Stimulated activated CD8-positive, alpha-beta memory T cell treated with anti-CD3 and anti-CD28 coated beads, Interleukin-15, amount 100 ng/mL, for 1 hour (primary cell): ENCODE measurements around the gene ARHGAP15.

ENCODE experiments used
- DNase-seq: peaks from one replicate; pipeline ENCODE4 v3.0.0-alpha.2; 2020; ENCODE audit warnings: low read depth

The ARHGAP15 gene

GRCh38 chr2:143452817-143453451 lies 323.7 kb downstream of the ARHGAP15 start:
- DNase-seq: peak; percentile 5

- no peak for DNase-seq
These were observed 324.8 kb downstream of the ARHGAP15 start for GRCh38 chr2:143453981-143454511.

GRCh38 chr2:143455317-143455716 lies 326.1 kb downstream of the ARHGAP15 start:
- DNase-seq: no peak

- DNase-seq: no peak
These were observed 329.3 kb downstream of the ARHGAP15 start for GRCh38 chr2:143458258-143459190.

GRCh38 chr2:143460382-143460781 lies 331.2 kb downstream of the ARHGAP15 start:
- no peak for DNase-seq

GRCh38 chr2:143463719-143464118 lies 334.5 kb downstream of the ARHGAP15 start:
- no peak for DNase-seq

GRCh38 chr2:143466391-143466790 lies 337.2 kb downstream of the ARHGAP15 start:
- no peak for DNase-seq

GRCh38 chr2:143467011-143467410 lies 337.8 kb downstream of the ARHGAP15 start:
- no peak for DNase-seq

- DNase-seq: no peak
These were observed 339.2 kb downstream of the ARHGAP15 start for GRCh38 chr2:143468341-143468888.

- DNase-seq: no peak
These were observed 340.1 kb downstream of the ARHGAP15 start for GRCh38 chr2:143469323-143469722.

- DNase-seq: no peak
These were observed 342.3 kb downstream of the ARHGAP15 start for GRCh38 chr2:143471550-143471949.

GRCh38 chr2:143473216-143473615 lies 344.0 kb downstream of the ARHGAP15 start:
- DNase-seq: no peak

GRCh38 chr2:143473820-143474219 lies 344.6 kb downstream of the ARHGAP15 start:
- no peak for DNase-seq

- DNase-seq: no peak
These were observed 345.4 kb downstream of the ARHGAP15 start for GRCh38 chr2:143474586-143474985.

- no peak for DNase-seq
These were observed 346.0 kb downstream of the ARHGAP15 start for GRCh38 chr2:143475041-143475776.

- DNase-seq: no peak
These were observed 347.3 kb downstream of the ARHGAP15 start for GRCh38 chr2:143476336-143477087.

GRCh38 chr2:143477714-143478443 lies 348.7 kb downstream of the ARHGAP15 start:
- DNase-seq: no peak

GRCh38 chr2:143480086-143480485 lies 350.9 kb downstream of the ARHGAP15 start:
- no peak for DNase-seq

- no peak for DNase-seq
These were observed 351.5 kb downstream of the ARHGAP15 start for GRCh38 chr2:143480601-143481236.

- no peak for DNase-seq
These were observed 352.0 kb downstream of the ARHGAP15 start for GRCh38 chr2:143481237-143481623.
